Activated T-cell treated with anti-CD3 and anti-CD28 coated beads, Interleukin-2, amount 50 U/mL, for 24 hours (primary cell): ENCODE data around the gene ZC3H4.

Experiments
- DNase-seq: peaks from one replicate; pipeline ENCODE4 v3.0.0-alpha.2; 2020
- H3K27ac Mint-ChIP-seq: 2 replicates; pipeline ENCODE4 v1.8.0; 2020; ENCODE audit warnings: mild to moderate bottlenecking, mixed read lengths
- H3K27me3 Mint-ChIP-seq: 2 replicates; pipeline ENCODE4 v1.8.0; 2020; ENCODE audit warnings: mixed read lengths
- H3K36me3 Mint-ChIP-seq: 2 replicates; pipeline ENCODE4 v1.8.0; 2020; ENCODE audit warnings: low read depth, mixed read lengths
- H3K4me1 Mint-ChIP-seq: 2 replicates; pipeline ENCODE4 v1.8.0; 2020; ENCODE audit warnings: low read depth, mixed read lengths
- H3K4me3 Mint-ChIP-seq: 2 replicates; pipeline ENCODE4 v1.8.0; 2020; ENCODE audit warnings: mild to moderate bottlenecking, moderate library complexity, mixed read lengths
- H3K9me3 Mint-ChIP-seq: 2 replicates; pipeline ENCODE4 v1.8.0; 2020; ENCODE audit warnings: mixed read lengths

The ZC3H4 gene

DNA sequence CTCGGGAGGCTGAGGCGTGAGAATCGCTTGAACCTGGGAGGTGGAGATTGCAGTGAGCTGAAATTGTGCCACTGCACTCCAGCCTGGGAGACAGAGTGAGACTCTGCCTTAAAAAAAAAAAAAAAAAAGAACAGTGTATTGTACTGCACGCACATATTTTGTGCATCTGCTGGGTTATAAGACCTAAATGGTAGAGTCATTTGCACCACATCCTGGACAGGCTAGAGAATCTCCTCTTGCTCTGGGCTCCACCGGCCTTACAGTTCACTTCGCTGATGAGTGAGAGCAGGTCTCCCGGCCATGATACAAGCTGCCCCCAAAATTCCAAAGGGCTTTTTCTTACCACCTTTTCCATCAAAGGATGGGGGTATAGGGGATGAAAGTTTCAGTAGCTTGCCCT lies 9.8 kb upstream of the ZC3H4 start:
- Mint-ChIP-seq H3K36me3 (no peaks in the 10 kb centered on the region), H3K27me3 (no peaks in the 10 kb centered on the region), H3K27ac (no peak overlapping the region), H3K4me3 (no peak overlapping the region), H3K9me3 (no peaks in the 10 kb centered on the region), H3K4me1 (peaks cover 3% of the 10 kb centered on the region)
- DNase-seq: no peak

- Mint-ChIP-seq H3K36me3 (no peaks in the 10 kb centered on the region), H3K4me1 (peaks cover 3% of the 10 kb centered on the region), H3K27ac (no peak overlapping the region), H3K4me3 (no peak overlapping the region), H3K27me3 (no peaks in the 10 kb centered on the region), H3K9me3 (no peaks in the 10 kb centered on the region)
- DNase-seq: no peak
These were observed 9.1 kb upstream of the ZC3H4 start for GRCh38 chr19:47122359-47123335.

DNA sequence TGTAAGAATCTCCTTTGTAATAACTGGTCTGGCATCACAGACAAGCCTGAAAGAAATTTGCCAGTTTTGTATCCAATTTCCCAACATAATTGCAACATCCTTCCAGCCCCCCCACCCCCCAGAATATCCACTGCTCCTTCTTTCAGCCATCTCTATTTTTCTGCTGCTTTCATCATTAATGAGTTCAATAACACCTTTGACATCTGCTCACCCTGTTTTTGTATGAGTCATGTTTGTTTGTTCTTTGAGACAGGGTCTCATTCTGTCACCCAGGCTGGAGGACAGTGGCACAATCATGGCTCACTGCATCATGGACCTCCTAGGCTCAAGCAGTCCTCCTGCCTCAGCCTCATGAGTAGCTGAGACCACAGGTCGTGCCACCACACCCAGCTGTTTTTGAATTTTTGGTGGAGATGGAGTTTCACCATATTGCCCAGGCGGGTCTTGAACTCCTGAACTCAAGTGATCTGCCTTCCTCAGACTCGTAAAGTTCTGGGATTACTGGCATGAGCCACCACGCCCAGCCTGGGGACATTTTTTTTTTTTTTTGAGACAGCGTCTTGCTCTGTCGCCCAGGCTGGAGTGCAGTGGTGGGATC lies 7.0 kb upstream of the ZC3H4 start:
- H3K27me3 Mint-ChIP-seq: no peaks in the 10 kb centered on the region
- DNase-seq: no peak
- H3K36me3 Mint-ChIP-seq: no peaks in the 10 kb centered on the region
- H3K4me1 Mint-ChIP-seq: peaks cover 3% of the 10 kb centered on the region
- no peak overlapping the region for H3K4me3 Mint-ChIP-seq
- H3K9me3 Mint-ChIP-seq: no peaks in the 10 kb centered on the region
- no peak overlapping the region for H3K27ac Mint-ChIP-seq

DNA sequence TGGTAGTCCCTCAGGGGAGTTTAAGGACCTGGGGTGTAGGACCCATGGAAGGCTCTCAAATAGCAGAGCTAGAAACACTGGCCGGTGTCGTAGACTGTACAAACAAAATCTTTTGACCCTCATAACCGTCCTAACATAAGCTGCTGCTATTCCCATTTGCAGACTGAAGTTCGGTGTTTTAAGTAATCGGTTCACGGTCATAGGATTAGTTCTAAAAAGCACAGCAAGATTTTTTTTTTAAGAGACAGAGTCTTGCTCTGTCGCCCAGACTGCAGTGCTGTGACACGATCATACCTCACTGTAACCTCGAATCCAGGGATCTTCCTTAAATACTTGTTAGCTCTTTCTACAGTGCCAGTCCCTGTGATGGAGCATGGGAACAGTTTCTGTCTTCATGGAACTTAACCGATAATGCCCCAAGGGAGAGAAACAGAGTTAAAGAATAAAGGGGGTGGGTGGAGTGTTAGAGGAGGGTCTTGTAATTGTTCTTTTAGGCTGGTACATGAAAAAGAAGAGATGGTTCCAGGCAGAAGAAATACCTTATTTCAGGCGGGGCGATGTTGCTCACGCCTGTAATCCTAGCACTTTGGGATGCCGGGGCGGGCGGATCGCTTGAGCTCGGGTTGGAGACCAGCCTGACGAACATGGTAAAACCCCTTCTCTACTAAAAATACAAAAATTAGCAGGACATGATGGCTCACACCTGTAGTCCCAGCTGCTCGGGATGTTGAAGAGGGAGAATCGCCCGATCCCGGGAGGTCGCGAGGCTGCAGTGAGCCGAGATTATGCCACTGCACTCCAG lies 475 bp upstream of the ZC3H4 start:
- H3K9me3 Mint-ChIP-seq: no peaks in the 10 kb centered on the region
- H3K4me1 Mint-ChIP-seq: peaks cover 20% of the 10 kb centered on the region
- no peaks in the 10 kb centered on the region for H3K27me3 Mint-ChIP-seq
- DNase-seq: no peak
- H3K27ac Mint-ChIP-seq: peak overlapping the region; percentile 100
- H3K36me3 Mint-ChIP-seq: peaks cover 36% of the 10 kb centered on the region
- H3K4me3 Mint-ChIP-seq: peak overlapping the region; percentile 93

GRCh38 chr19:47112166-47112996 lies 1.2 kb downstream of the ZC3H4 start:
- DNase-seq: peak; percentile 90
- Mint-ChIP-seq H3K36me3 (peaks cover 52% of the 10 kb centered on the region), H3K4me1 (peaks cover 37% of the 10 kb centered on the region), H3K27me3 (no peaks in the 10 kb centered on the region), H3K9me3 (no peaks in the 10 kb centered on the region), H3K4me3 (peak overlapping the region; percentile 93), H3K27ac (peak overlapping the region; percentile 100)

GRCh38 chr19:47111682-47112165 lies 1.9 kb downstream of the ZC3H4 start:
- Mint-ChIP-seq H3K27me3 (no peaks in the 10 kb centered on the region), H3K9me3 (no peaks in the 10 kb centered on the region), H3K36me3 (peaks cover 59% of the 10 kb centered on the region), H3K4me3 (peak overlapping the region; percentile 93), H3K4me1 (peaks cover 44% of the 10 kb centered on the region), H3K27ac (peak overlapping the region; percentile 100)
- no peak for DNase-seq

DNA sequence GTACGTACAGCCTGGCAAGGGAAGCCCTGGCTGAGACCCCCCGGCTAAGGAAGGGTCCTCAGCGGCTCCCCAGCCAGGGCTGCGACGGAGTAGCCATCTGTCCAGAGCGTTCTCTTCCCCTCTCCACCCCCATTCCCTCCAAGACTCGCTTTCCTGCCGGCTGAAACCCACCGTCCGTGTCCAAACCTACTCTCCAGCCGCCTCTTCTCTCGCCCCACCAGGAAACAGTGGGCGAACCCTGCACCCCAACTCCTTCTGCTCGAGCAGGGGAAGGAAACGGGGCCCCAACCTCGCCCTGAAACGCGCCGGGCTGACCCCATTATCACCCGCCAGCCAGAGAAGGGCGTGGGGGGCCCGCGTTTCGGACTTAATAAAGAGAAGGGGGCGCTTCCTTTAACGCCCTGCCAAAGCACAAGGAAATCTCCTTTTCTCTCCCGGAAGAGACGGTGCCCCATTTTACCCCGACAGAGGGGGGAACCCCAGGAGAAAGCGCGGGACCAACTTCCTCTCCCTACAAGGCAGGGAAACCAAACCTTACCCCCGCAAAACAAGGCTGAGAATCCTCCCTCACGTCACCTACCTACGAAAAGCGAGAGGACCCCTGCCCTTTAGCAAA lies 2.5 kb downstream of the ZC3H4 start:
- Mint-ChIP-seq H3K27me3 (no peaks in the 10 kb centered on the region), H3K9me3 (no peaks in the 10 kb centered on the region), H3K4me3 (peak overlapping the region; percentile 93), H3K36me3 (peaks cover 65% of the 10 kb centered on the region), H3K4me1 (peaks cover 50% of the 10 kb centered on the region), H3K27ac (peak overlapping the region; percentile 100)
- DNase-seq: peak; percentile 78

GRCh38 chr19:47110521-47111005 lies 3.0 kb downstream of the ZC3H4 start:
- no peaks in the 10 kb centered on the region for H3K9me3 Mint-ChIP-seq
- peaks cover 71% of the 10 kb centered on the region for H3K36me3 Mint-ChIP-seq
- H3K4me1 Mint-ChIP-seq: peaks cover 55% of the 10 kb centered on the region
- no peaks in the 10 kb centered on the region for H3K27me3 Mint-ChIP-seq
- H3K27ac Mint-ChIP-seq: peak overlapping the region; percentile 100
- peak; percentile 69 for DNase-seq
- H3K4me3 Mint-ChIP-seq: peak overlapping the region; percentile 93

GRCh38 chr19:47109541-47110375 lies 3.8 kb downstream of the ZC3H4 start:
- no peaks in the 10 kb centered on the region for H3K9me3 Mint-ChIP-seq
- peaks cover 79% of the 10 kb centered on the region for H3K36me3 Mint-ChIP-seq
- no peaks in the 10 kb centered on the region for H3K27me3 Mint-ChIP-seq
- H3K27ac Mint-ChIP-seq: peak overlapping the region; percentile 100
- DNase-seq: peak; percentile 71
- peaks cover 62% of the 10 kb centered on the region for H3K4me1 Mint-ChIP-seq
- H3K4me3 Mint-ChIP-seq: peak overlapping the region; percentile 93

DNA sequence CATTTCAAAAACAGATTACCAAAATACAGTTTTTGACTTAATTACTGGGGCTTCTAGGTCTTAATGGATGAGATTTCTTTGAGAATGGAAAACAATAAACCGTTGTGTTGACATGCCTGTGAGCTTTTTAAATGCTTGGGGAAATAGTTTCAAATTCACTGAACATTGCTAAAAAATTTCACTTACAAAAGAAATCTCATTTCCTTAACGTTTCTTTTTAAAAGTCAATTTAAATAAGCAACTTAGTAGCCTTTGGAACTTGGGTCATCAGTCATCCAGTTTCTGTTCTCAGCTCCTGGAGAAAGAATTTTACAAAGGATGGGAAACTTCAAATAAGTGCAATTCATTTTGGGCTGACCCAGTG lies 4.4 kb downstream of the ZC3H4 start:
- Mint-ChIP-seq H3K27me3 (no peaks in the 10 kb centered on the region), H3K36me3 (peaks cover 84% of the 10 kb centered on the region)
- no peak for DNase-seq

DNA sequence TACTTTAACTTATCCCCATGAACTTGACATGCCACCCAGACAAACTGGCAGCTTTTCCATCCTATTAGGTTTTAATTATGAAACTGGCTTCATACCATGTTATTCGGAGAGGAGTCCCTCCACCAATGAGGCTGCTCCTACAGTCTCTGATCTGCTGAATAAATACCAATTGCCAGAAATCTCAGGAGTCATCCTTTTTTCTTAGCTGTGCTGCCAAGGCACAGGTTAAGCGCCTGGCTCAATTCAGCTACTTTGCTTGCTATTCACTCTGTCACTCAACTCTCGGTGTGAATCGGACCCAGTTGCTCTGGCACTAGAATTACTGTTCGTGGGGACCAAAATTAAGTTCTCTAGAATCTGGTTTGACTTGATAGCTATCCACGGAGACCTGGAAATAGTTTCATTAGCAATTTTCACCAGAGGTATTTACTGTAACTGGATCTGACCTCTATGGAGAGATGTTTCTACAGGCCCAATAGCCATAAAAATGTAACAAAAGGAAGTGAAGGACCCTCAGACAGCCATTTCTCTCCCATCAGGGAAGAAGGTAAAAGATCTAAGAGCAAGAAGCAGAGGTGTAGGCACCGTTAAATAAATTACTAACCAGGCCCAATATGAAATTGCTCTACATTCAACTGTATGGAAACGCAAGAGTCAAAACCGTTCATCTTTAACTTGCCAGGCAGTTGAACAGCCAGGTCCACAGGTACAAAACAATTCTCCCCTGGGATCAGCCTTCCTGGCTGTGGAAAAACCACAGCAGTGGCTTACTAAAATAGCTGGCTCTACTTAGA lies 5.4 kb downstream of the ZC3H4 start:
- no peaks in the 10 kb centered on the region for H3K27me3 Mint-ChIP-seq
- H3K36me3 Mint-ChIP-seq: peaks cover 82% of the 10 kb centered on the region
- H3K4me1 Mint-ChIP-seq: peaks cover 57% of the 10 kb centered on the region
- peak overlapping the region; percentile 93 for H3K4me3 Mint-ChIP-seq
- H3K27ac Mint-ChIP-seq: peak overlapping the region; percentile 100
- no peaks in the 10 kb centered on the region for H3K9me3 Mint-ChIP-seq
- no peak for DNase-seq

More for the DNA sequence above, 4.4 kb downstream of the ZC3H4 start:
- H3K4me3 Mint-ChIP-seq: peak overlapping the region; percentile 93
- H3K4me1 Mint-ChIP-seq: peaks cover 65% of the 10 kb centered on the region
- H3K9me3 Mint-ChIP-seq: no peaks in the 10 kb centered on the region
- peak overlapping the region; percentile 100 for H3K27ac Mint-ChIP-seq
